NCI-H2171 (cell line): ENCODE data around the gene LATS1.
"Not testable (repeated sequence)": the region's sequence is repeated elsewhere in the genome, so short reads cannot be mapped to it uniquely, and the experiment has no call there.

Experiments
- DNase-seq: peaks from one replicate; lab custom pipeline; 2025; lab: John Stamatoyannopoulos, UW

The LATS1 gene

DNA sequence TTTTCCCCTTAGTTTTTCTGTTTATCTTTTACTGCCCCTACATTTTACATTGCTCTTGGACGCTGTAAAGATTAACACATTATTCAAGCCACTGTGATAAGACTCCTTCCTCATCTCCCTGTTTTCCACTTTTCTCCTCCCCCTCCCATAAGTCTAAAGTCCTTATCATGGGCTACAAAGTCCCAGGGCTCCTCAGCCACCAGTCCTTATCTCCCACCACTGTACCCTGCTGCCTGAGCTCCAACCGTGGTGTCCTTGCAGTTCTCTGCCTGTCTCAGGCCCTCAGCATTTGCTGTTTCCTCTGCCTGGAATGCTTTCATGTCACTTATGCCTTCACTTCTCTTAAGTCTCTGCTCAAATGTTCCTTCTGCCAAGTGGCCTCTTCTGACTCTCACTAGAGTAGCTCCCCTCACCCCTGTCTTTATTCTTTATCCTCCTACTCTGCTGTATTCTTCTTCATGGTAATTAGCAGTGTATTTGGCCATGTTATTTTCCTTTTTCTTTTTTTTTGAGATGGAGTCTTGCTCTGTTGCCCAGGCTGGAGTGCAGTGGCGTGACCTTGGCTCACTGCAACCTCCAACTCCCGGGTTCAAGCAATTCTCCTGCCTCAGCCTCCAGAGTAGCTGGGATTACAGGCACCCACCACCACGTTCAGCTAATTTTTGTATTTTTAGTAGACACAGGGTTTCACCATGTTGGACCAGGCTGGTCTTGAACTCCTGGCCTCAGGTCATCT, 10.8 kb upstream of the LATS1 start:
- no peak for DNase-seq

GRCh38 chr6:149727793-149728498, 10.0 kb upstream of the LATS1 start:
- DNase-seq: no peak

GRCh38 chr6:149725785-149726184, 7.9 kb upstream of the LATS1 start:
- DNase-seq: no peak

DNA sequence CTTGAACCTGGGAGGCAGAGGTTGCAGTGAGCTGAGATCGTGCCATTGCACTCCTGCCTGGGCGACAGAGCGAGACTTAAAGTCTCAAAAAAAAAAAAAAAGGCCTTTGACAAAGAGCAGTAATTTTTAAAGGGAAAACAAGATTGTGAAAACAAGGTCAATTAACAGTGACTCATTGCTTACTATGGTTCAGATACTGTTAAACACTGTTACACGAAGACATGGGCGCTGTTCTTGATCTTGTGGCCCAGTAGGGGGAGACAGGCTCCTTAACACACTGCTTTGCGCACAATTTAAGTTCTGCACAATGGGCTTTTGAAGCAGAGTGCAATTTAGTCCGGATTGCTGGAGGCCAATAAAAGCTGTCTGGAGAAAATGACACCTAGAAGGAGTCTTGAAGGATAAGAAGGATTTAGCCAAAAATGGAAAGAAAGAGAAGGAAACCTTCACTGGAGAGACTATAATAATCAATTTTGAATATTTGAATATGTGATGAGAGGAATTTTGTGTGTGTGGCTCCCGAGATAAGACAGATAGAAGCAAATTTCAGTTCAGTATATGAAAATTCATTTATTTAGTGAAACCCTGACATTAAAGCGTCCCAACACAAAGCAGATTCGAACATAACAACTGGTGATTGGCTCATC, 6.0 kb upstream of the LATS1 start:
- peak; percentile 8 for DNase-seq

GRCh38 chr6:149723262-149723661, 5.4 kb upstream of the LATS1 start:
- DNase-seq: no peak

GRCh38 chr6:149719531-149719930, 1.6 kb upstream of the LATS1 start:
- DNase-seq: no peak

DNA sequence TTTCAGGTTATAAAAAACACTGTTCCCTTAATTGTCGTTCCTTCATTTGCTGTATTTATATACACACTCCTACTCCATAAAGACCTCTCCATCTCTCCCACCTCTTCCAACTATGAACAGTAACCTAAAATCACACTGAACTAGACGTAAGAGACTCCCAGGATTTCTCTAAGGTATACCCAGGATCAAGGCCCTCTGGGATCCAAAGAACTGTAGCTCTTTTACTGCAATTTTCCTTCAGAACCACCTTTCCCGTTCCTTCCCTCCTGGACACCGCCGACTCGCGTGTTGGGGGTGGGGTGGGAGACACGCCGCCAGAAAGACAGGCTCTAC, 680 bp downstream of the LATS1 start:
- no peak for DNase-seq

DNA sequence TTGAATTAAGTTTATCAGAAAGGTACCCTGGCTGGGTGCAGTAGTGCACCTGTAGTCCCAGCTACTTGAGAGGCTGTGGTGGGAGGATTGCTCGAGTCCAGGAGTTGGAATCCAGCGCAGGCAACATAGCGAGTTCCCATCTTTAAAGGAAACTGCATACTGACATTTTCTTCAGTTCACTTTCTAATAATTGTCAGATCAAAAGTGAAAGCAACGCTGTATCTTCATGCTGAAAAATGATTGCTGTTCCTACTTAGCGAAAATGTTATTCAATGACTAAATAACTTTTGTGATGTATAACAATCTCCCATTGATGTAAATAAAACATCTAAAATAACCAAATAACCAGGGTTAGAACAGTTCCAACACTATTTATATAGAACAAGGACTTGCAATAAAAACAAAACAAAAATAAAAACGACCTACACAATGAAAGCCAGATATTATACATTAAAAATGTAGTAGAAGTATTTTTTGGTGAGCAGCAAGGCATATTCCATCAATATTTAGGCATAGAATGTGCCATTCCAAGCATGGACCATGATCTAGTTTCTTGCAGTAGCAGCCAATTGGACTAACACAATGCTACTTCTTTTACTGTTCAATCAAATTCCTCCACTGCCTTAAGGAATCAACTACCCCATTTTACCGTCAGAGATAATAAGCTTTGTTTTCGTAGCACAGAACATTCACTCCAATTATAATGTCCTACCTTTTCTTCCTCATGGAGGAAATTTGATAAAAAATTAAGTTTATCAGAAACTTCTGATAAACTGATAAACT, 1.5 kb downstream of the LATS1 start:
- DNase-seq: no peak

DNA sequence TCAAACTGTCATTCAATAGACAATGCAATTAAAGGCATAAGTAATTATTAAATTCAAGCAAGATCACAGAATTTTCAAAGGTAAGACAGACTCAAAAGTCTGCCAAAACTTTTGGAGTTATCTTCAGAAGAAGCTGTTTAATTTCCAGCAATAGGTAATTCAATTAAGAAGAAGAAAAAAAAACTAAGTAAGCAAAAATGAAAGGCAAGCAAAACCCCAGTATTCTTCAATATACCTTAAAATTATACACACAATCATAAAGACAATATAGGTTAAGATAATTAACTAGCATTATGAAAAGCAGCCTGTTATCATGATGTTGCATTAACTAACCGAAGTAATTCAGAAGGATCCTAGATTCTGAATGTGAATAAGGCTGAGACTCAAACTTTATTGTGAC, 3.5 kb downstream of the LATS1 start:
- DNase-seq: no peak

DNA sequence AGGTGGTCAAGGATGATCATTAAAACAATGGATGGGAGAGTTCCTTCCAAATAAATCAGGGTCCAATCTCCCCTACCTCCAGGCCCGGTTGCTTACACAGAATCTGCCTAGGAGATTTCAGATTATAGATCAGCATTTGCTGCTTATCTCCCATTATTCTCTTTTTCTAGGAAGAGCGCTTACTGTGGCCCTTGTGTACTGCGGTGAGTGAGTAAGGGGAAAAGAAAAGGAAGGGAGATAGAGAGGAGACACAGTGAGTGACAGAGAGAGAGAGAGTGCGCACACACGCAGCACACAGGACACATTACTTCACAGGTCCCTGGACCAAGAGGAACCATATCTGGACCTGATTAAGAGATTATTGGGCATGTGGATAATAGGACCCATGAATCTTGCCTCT, 6.2 kb downstream of the LATS1 start:
- DNase-seq: no peak

DNA sequence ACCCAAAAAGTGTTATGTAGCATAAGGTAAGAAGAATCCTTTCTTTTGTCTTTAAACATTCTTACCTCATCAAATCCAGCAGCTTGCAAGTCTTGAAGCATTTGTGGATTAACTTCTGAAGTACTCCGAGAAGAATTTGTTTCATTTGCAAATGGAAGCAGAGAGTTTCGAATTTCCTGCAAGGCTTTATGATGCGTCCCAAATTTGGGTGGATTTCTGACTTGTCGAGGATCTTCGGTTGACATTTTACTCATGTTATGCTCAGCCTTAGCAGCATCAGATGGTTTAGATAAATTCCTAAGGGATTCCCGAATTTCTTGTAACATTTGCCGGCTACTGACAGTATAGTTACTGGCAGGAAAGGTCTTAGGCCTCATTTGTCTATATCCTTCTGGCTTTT, 16.2 kb downstream of the LATS1 start:
- no peak for DNase-seq

DNA sequence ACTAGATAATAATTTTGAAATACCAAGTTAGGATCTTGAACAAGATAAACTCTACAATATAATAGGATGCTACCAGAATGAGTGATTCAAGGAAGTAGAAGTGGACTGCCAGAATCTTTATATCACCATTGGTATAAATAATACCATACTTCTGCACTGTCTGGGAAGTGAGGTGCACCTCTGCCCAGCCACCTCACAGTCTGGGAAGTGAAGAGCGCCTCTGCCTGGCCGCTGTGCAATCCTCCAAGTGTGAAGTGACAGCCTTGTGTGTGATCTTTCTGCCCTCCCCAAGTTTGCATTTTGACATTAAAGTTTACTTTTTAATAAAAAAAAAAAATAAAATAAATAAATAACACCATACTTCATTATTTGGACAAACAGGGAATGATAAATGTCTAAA, 18.8 kb downstream of the LATS1 start:
- no peak for DNase-seq

DNA sequence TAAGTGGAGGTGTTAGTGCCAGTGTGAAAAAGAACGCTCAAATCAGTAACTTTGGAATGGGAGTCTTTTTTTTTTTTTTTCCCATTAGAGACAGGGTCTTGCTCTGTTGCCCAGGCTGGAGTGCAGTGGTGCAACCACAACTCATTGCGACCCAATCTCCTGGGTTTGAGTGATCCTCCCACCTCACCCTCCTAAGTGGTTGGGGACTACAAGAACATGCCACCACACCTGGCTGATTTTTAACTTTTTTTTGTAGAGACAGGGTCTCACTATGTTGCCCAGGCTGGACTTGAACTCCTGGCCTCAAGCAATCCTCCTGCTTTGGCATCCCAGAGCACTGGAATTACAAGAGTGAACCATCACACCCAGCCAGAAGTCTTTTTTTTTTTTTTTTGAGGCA, 19.7 kb downstream of the LATS1 start:
- DNase-seq: no peak

GRCh38 chr6:149696901-149697300, 21.0 kb downstream of the LATS1 start:
- DNase-seq: no peak

- DNase-seq: peak; percentile 41
Measured at GRCh38 chr6:149694921-149695320, 23.0 kb downstream of the LATS1 start.

DNA sequence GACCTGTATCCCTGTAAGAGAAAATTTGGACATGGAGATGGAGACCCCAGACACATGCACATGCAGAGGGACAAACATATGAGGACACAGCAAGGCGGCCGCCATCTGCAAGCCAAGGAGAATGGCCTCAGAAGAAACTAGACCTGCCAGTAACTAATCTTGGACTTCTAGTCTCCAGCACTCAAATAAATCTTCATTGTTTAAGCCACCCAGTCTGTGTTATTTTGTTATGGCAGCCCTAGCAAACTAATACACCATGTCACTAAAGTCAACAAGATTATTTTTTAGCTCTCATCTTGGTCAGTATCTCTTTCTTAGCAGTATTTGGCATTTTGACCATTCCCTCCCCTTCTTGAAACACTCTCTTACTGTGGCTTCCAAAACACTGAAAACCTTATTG, 26.7 kb downstream of the LATS1 start:
- DNase-seq: no peak

- no peak for DNase-seq
Measured at GRCh38 chr6:149686230-149686629, 31.7 kb downstream of the LATS1 start.

DNA sequence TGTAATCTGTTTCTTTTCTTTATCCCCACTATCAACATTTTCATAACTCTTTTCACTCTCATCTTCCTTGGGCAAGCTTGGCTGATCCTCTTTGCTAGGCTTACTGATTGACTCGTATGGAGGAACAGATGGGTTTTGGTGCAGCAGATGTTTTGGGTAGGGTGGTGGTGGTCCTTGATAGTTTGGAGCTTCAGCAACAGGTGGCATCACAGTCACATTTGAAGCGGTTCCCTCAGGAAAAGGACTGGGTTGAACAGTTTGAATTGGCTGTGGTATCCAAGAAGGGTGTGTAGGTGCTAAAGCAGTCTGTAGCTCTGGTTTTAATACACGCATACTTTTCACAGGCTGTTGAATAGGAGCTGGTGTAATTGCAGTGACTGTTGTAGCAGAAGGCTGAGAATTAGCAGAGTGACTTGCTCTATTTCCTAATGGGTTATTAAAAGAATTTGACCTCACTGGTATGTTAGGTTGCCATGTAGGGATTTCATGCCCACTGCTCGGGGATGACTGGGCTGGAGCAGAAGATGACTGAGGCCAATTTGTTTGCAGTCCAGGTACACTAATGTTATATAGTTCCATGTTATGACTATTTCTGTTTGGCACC, 34.5 kb downstream of the LATS1 start:
- DNase-seq: peak; percentile 68

GRCh38 chr6:149681845-149682244, 36.1 kb downstream of the LATS1 start:
- not testable (repeated sequence) for DNase-seq

- no peak for DNase-seq
Measured at GRCh38 chr6:149681209-149681608, 36.7 kb downstream of the LATS1 start.

GRCh38 chr6:149680503-149680902, 37.4 kb downstream of the LATS1 start:
- DNase-seq: peak; percentile 13

DNA sequence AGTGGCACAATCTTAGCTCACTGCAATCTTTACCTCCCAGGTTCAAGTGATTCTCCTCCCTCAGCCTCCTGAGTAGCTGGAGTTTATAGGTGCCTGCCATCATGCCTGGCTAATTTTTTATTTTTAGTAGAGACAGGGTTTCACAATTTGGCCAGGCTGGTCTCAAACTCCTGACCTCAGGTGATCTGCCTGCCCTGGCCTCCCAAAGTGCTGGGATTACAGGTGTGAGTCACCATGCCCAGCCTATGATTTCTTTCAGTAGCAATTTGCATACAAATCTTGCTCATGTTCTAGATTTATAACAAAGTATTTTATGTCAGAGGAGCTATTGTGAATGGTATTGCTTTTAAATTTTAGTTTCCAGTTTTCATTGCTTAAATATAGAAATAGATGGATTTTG, 45.6 kb downstream of the LATS1 start:
- DNase-seq: not testable (repeated sequence)
